ENCODE results near the gene TMEM92. TPM values are rescaled to one million over a fixed set of nuclear protein-coding genes. Genes with fewer than 3 reads are reported as not detected.
"Not testable (repeated sequence)": the region's sequence is repeated elsewhere in the genome, so short reads cannot be mapped to it uniquely, and the experiment has no call there.

Gene TMEM92
- total RNA-seq, 2 experiments from 2014 or later = not detected

DNA sequence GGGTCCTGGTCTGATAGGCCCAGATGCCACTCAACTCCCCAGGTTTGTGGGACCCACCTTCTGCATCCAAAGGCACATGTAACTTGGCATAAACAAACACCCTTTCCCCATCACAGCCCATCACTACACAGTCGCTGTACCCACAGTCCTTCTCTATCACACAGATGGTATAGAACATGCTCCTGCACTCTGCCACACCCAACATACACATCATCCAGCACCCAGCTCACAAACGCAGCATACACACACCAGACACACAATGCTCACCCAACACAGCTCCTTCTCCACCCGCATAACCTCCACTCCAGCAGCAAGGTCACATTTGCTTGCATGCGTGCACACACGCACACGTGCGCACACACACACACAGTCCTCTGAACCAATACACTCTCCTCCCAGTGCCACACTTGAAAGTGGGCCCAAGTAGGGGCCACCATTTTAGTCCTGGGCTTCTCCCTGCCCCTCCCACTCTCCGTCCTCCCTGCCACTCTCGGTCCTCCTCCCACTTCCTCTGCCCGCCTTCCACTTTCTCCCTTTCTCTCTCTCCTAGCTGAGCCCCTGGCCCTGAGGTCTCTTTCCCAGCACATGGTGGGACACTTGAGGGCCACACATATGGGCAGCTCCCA is 8.5 kb upstream of the TMEM92 start:
- H3K27me3 Mint-ChIP-seq = peaks cover 8% of the 10 kb centered on the region
- H3K9me3 Mint-ChIP-seq = no peaks in the 10 kb centered on the region
- H3K36me3 Mint-ChIP-seq (ENCODE audit: low read depth) = no peaks in the 10 kb centered on the region
- no peak for DNase-seq
- CTCF ChIA-PET = interaction anchor here (1.0 to 2.0 kb wide), 6 partner anchors 9 to 96 kb away, joined by 3 to 8 read pairs (median 4); partner anchors contain the start of gene TMEM92
- no peaks in the 10 kb centered on the region for H3K4me1 Mint-ChIP-seq
- POLR2A ChIA-PET = no interaction called here
- H3K27ac Mint-ChIP-seq = no peak overlapping the region
- no peak overlapping the region for H3K4me3 Mint-ChIP-seq

- CTCF ChIA-PET = interaction anchor here (1.3 to 2.0 kb wide), 5 partner anchors 8 to 97 kb away, joined by 3 to 8 read pairs (median 4); partner anchors contain the start of gene TMEM92
- Mint-ChIP-seq H3K4me1 (no peaks in the 10 kb centered on the region), H3K36me3 (ENCODE audit: low read depth) (no peaks in the 10 kb centered on the region), H3K27ac (no peak overlapping the region), H3K4me3 (no peak overlapping the region), H3K27me3 (peaks cover 8% of the 10 kb centered on the region), H3K9me3 (no peaks in the 10 kb centered on the region)
- DNase-seq = no peak
- POLR2A ChIA-PET = no interaction called here
Observed at GRCh38 chr17:50266384-50267073, 7.7 kb upstream of the TMEM92 start.

DNA sequence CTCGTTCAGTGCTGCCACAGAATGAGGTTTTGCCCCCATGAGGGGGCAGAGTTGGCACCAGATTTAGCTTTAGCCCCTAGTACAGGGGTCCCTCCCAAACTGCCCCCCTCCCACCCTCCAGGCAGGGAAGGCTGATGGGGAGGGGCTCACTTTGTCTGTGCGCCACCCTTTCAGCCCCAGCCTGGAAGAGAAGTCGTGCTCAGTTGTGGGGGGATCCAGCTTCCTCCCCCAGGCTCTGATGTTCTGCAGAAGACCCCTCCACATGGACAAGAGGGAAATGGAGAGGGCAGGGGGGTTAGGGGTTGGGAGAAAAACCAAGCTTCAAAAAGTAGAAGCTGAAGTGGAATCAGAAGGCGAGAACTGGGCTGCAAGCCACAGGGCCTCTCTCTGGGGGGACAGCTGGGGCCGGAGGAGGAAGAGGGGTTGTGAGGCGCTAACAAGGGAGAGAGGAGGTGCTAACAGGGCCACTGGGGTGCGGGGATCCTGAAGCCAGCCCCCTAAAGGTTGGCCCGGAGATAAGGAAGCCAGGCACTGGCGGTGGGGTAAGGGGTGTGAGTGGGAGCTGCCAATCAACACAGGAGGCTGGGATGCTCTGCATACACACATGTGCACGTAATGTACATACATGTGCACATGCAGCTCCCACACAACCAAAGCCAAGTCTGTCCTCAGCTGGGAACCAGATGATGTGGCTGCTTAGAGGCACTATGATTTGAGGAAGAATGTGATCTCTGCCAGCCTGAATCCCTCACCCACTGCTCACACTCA is 7.0 kb upstream of the TMEM92 start:
- Mint-ChIP-seq H3K27me3 (peaks cover 10% of the 10 kb centered on the region), H3K36me3 (ENCODE audit: low read depth) (no peaks in the 10 kb centered on the region), H3K4me3 (no peak overlapping the region), H3K4me1 (peaks cover under 1% of the 10 kb centered on the region), H3K27ac (no peak overlapping the region), H3K9me3 (no peaks in the 10 kb centered on the region)
- ChIA-PET POLR2A (no interaction called here), CTCF (interaction anchor here (1.0 to 3.4 kb wide), 3 partner anchors 14 to 90 kb away, joined by 4 to 27 read pairs (median 4); partner anchors contain the start of gene COL1A1)
- DNase-seq = no peak

- ChIA-PET POLR2A (no interaction called here), CTCF (interaction anchor here (1.0 to 3.4 kb wide), 2 partner anchors 13 to 67 kb away, joined by 4 to 27 read pairs; partner anchors contain the start of gene COL1A1)
- Mint-ChIP-seq H3K4me3 (no peak overlapping the region), H3K27me3 (peaks cover 17% of the 10 kb centered on the region), H3K4me1 (peaks cover 8% of the 10 kb centered on the region), H3K9me3 (no peaks in the 10 kb centered on the region), H3K36me3 (ENCODE audit: low read depth) (no peaks in the 10 kb centered on the region), H3K27ac (no peak overlapping the region)
- DNase-seq = no peak
Observed at GRCh38 chr17:50268026-50268425, 6.2 kb upstream of the TMEM92 start.

- Mint-ChIP-seq H3K9me3 (no peaks in the 10 kb centered on the region), H3K4me1 (peaks cover 11% of the 10 kb centered on the region), H3K27me3 (peaks cover 14% of the 10 kb centered on the region), H3K27ac (no peak overlapping the region), H3K4me3 (no peak overlapping the region), H3K36me3 (ENCODE audit: low read depth) (no peaks in the 10 kb centered on the region)
- CTCF ChIA-PET = interaction anchor here (0.6 to 3.4 kb wide), 5 partner anchors 30 to 901 kb away, joined by 3 to 27 read pairs (median 3); partner anchors contain the start of gene COL1A1
- DNase-seq = no peak
- POLR2A ChIA-PET = no interaction called here
Observed at GRCh38 chr17:50268743-50269275, 5.5 kb upstream of the TMEM92 start.

GRCh38 chr17:50269477-50270434 is 4.5 kb upstream of the TMEM92 start:
- POLR2A ChIA-PET = no interaction called here

GRCh38 chr17:50270435-50271362 is 3.6 kb upstream of the TMEM92 start:
- Mint-ChIP-seq H3K4me3 (no peak overlapping the region), H3K27ac (no peak overlapping the region), H3K27me3 (peaks cover 29% of the 10 kb centered on the region), H3K4me1 (peaks cover 22% of the 10 kb centered on the region), H3K9me3 (no peaks in the 10 kb centered on the region), H3K36me3 (ENCODE audit: low read depth) (no peaks in the 10 kb centered on the region)
- ChIA-PET CTCF (interaction anchor here (1.3 to 3.4 kb wide), 4 partner anchors 12 to 74 kb away, joined by 3 to 27 read pairs (median 6); partner anchors contain the start of gene COL1A1), POLR2A (no interaction called here)
- no peak for DNase-seq

More at GRCh38 chr17:50269477-50270434, 4.5 kb upstream of the TMEM92 start:
- Mint-ChIP-seq H3K27ac (no peak overlapping the region), H3K36me3 (ENCODE audit: low read depth) (no peaks in the 10 kb centered on the region), H3K27me3 (peaks cover 21% of the 10 kb centered on the region), H3K9me3 (no peaks in the 10 kb centered on the region), H3K4me1 (peaks cover 19% of the 10 kb centered on the region), H3K4me3 (no peak overlapping the region)
- CTCF ChIA-PET = interaction anchor here (1.1 to 3.4 kb wide), 5 partner anchors 30 to 100 kb away, joined by 3 to 27 read pairs (median 3); partner anchors contain the start of gene COL1A1
- peak; percentile 79 for DNase-seq

GRCh38 chr17:50271363-50271750 is 2.9 kb upstream of the TMEM92 start:
- H3K4me3 Mint-ChIP-seq; POLR2A ChIA-PET; H3K9me3 Mint-ChIP-seq; DNase-seq; H3K36me3 Mint-ChIP-seq (ENCODE audit: low read depth): not testable (repeated sequence)
- CTCF ChIA-PET = interaction anchor here (1.2 to 1.4 kb wide), 3 partner anchors 11 to 71 kb away, joined by 4 to 8 read pairs (median 6); partner anchors contain the start of gene COL1A1
- peak overlapping the region; percentile 31 for H3K27ac Mint-ChIP-seq
- peaks cover 22% of the 10 kb centered on the region for H3K4me1 Mint-ChIP-seq
- H3K27me3 Mint-ChIP-seq = peaks cover 31% of the 10 kb centered on the region

GRCh38 chr17:50272246-50272645 is 2.0 kb upstream of the TMEM92 start:
- peaks cover 22% of the 10 kb centered on the region for H3K4me1 Mint-ChIP-seq

GRCh38 chr17:50272711-50273653 is 1.3 kb upstream of the TMEM92 start:
- H3K27ac Mint-ChIP-seq = no peak overlapping the region
- peaks cover 22% of the 10 kb centered on the region for H3K4me1 Mint-ChIP-seq
- H3K4me3 Mint-ChIP-seq = peak overlapping the region; percentile 71
- no peaks in the 10 kb centered on the region for H3K9me3 Mint-ChIP-seq
- H3K36me3 Mint-ChIP-seq (ENCODE audit: low read depth) = no peaks in the 10 kb centered on the region
- POLR2A ChIA-PET = no interaction called here
- peak; percentile 51 for DNase-seq
- CTCF ChIA-PET = interaction anchor here (1.0 to 3.3 kb wide), 8 partner anchors 10 to 158 kb away, joined by 3 to 22 read pairs (median 5); partner anchors contain the start of gene COL1A1
- peaks cover 41% of the 10 kb centered on the region for H3K27me3 Mint-ChIP-seq

More at GRCh38 chr17:50272246-50272645, 2.0 kb upstream of the TMEM92 start:
- H3K9me3 Mint-ChIP-seq = no peaks in the 10 kb centered on the region
- ChIA-PET POLR2A (no interaction called here), CTCF (interaction anchor here (1.2 to 2.7 kb wide), 6 partner anchors 10 to 157 kb away, joined by 4 to 17 read pairs (median 5); partner anchors contain the start of gene COL1A1)
- H3K27me3 Mint-ChIP-seq = peaks cover 40% of the 10 kb centered on the region
- no peaks in the 10 kb centered on the region for H3K36me3 Mint-ChIP-seq (ENCODE audit: low read depth)
- H3K4me3 Mint-ChIP-seq = peak overlapping the region; percentile 71
- peak overlapping the region; percentile 31 for H3K27ac Mint-ChIP-seq
- DNase-seq = no peak

Data from activated CD4-positive, alpha-beta T cell treated with anti-CD3 and anti-CD28 coated beads, Interleukin-2, amount 10 ng/mL, durations not matched to agents 7 days and 5 days (primary cell).